DMS114 treated with DMSO at 0.1 percent for 48 hours (cell line): ENCODE results near the gene TYW1B.
"Not testable (repeated sequence)": the region's sequence is repeated elsewhere in the genome, so short reads cannot be mapped to it uniquely, and the experiment has no call there.

Experiments used
- DNase-seq: peaks from one replicate; lab custom pipeline; 2025; ENCODE audit not compliant: unreplicated experiment; lab: John Stamatoyannopoulos, UW

Gene TYW1B

GRCh38 chr7:72754312-72754711 lies 73.7 kb downstream of the TYW1B start:
- no peak for DNase-seq

DNA sequence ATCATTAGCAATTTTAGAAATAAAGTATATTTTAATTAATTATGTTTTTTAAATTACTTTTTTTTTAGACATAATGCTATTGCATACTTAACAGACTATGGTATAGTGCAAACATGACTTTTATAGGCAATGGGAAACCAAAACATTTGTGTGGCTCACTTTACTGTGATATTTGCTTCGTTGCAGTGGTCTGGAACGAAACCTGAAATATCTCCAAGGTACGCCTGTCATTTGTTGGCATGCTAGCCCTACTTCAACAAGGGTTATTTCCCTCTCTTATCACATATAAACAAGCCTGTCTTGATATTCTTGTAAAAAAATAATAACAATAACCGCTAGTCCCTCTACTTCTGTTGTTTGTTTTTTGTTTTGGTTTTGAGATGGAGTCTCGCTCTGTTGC lies 74.2 kb downstream of the TYW1B start:
- DNase-seq = no peak

- DNase-seq = not testable (repeated sequence)
These were observed 74.8 kb downstream of the TYW1B start for GRCh38 chr7:72753229-72753628.

- no peak for DNase-seq
These were observed 76.0 kb downstream of the TYW1B start for GRCh38 chr7:72751978-72752377.

DNA sequence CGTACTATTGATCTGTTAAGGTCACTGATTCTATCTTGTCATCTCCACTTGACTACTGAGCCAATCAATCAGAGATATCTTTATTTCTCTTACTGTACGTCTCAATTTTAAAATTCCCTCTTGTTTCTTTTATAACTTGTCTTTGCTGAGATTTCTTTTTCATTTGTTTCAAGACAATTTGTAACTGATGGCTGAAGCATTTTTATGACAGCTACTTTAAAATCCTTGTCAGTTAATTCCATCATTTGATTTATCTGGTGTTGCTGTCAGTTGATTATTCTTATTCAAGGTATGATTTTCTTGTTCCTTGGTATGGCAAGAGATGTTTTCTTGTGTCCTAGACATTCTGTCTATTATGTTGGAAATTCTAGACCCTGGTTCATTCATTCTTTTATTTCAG lies 76.6 kb downstream of the TYW1B start:
- DNase-seq = no peak

DNA sequence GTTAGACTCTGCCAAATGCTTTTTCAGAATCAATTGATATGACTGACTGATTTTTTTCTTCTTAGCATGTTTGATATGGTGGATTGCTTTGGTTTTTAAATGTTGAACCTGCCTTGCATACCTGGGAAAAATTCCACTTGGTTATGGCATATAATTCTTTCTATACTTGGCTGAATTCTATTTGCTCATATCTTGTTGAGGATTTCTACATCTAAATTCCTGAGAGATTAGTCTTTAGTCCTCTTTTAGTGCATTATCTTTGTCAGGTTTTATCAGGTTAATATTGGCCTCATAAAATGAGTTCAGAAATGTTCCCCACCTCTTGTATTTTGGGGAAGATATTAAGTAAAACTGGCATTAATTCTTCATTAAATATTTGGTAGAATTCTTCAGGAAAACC lies 79.4 kb downstream of the TYW1B start:
- DNase-seq = not testable (repeated sequence)

GRCh38 chr7:72744244-72744926 lies 83.6 kb downstream of the TYW1B start:
- not testable (repeated sequence) for DNase-seq

DNA sequence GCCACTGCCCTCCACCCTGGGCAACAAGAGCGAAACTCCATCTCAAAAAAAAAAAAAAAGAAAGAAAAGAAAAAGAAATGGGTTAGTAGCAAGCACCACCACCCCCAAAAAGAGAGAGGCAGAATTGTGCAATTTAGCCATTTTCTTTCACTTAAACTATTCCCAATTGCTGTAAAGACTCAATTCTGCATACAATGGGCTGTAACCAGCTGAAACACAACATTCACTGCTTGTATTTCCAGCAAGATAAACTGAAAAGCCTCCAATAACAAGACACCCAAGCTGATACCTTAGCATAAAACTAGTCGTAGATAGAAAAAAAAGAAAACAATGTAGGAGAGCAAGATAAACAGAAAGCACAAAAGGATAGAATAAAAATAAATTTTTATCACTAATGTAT lies 84.2 kb downstream of the TYW1B start:
- not testable (repeated sequence) for DNase-seq

- not testable (repeated sequence) for DNase-seq
These were observed 88.3 kb downstream of the TYW1B start for GRCh38 chr7:72739716-72740115.

GRCh38 chr7:72735855-72736254 lies 92.1 kb downstream of the TYW1B start:
- not testable (repeated sequence) for DNase-seq

DNA sequence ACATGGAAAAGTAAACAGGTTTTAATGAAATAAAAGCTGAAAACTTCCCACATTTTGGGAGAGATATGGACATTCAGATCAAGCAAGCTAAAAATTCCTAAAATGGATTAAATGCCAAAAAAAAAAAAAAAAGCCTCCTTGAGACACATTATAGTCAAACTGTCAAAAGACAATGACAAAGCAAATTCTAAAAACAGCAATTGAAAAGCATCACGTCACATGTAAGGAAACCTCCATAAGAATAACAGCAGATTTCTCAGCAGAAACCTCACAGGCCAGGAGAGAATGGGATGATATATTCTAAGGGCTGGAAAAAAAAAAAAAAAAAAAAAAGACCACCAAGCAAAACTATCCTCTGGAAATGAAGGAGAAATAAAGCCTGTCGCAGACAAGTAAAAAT lies 97.2 kb downstream of the TYW1B start:
- not testable (repeated sequence) for DNase-seq

- DNase-seq = not testable (repeated sequence)
These were observed 97.6 kb downstream of the TYW1B start for GRCh38 chr7:72730384-72730783.

- DNase-seq = not testable (repeated sequence)
These were observed 98.9 kb downstream of the TYW1B start for GRCh38 chr7:72729130-72729529.

GRCh38 chr7:72722694-72723093 lies 105.3 kb downstream of the TYW1B start:
- DNase-seq = not testable (repeated sequence)

GRCh38 chr7:72720890-72721289 lies 107.1 kb downstream of the TYW1B start:
- not testable (repeated sequence) for DNase-seq

- DNase-seq = not testable (repeated sequence)
These were observed 110.7 kb downstream of the TYW1B start for GRCh38 chr7:72717252-72717774.

- not testable (repeated sequence) for DNase-seq
These were observed 116.1 kb downstream of the TYW1B start for GRCh38 chr7:72711927-72712326.

DNA sequence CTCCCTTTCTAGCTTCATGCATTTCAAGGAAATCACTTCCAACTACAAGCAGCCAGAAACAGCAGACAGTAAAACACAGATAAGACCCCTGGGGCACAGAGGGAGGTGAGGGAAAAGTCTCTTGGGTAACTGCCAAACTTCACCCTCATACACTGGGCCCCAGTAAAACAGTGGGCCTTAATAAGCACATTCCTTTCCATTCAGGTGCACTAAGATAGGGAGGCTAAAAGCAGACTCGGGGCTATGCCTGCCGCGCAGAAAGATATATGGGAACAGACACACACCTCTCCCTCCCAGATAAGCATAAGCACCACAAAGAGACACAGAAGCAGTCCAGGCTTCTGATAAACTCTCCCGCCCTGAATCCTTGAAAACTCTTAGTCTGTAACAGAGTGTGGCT lies 117.0 kb downstream of the TYW1B start:
- DNase-seq = no peak

DNA sequence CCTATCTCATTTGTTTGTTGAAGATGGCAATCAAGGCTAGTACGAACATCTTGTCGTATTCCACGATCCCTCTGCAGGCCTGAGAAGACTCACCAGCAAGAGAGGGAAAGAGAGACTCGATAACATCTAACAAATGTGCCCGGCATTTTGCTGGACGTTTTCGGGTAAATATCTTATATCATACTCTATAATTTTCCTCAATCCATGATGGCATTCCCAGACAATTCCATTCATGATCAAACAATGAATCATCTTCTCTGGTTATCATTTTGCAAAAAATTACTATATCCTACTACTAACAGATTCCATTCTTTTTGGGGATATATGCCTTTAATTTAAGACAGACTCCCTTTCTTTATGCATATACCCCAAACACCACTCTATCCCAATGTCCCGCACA lies 118.1 kb downstream of the TYW1B start:
- DNase-seq = no peak

DNA sequence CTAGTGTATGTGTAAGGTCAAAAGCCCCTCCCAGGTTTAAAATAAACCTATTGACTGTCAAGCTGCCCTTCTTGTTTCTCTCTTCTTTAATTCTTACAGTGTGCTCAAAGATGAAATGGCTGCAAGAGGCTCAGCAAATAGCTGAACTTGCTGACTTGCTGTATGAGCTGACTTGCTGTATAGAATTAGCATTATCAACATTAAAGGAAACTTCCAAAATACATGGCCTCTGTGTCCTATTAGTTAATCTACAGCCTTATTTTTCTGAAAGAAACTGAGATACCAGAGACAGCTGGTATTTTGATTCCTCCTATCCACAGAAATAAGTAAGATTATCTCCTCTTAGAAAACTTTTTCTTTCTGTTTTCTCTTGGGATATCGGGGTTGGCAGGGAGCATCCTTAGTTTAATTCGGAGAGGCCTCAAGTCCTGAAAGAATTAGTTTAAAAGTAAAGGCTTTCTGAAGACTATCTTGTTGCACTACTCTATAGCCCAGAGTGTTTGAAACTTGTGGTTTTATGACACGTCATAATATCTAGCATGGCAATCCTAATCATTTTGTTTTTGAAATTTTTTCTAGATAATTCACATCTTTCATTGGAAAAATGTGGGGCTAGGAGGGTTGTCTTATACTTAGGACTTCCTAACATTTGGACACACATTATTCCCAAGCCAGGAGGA lies 119.5 kb downstream of the TYW1B start:
- not testable (repeated sequence) for DNase-seq

DNA sequence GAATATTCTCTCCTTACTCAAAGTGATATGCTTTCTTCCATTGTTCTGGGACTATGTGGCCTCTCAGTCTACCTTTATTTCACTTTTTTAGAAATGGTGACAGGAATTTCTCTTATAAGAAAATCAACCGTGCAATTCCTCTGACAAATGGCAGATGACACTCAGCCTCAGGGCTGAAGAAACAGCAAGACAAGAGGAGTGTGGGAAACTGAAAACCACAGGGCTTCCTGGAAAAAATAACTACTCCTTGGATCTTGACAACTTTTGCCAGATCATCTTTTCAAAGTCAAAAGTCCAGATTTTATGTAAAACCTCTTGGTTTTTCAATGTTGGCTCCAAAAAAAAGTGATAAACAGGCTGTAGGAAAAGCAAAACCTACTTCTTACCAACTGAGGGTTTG lies 121.5 kb downstream of the TYW1B start:
- DNase-seq = no peak

- DNase-seq = not testable (repeated sequence)
These were observed 122.3 kb downstream of the TYW1B start for GRCh38 chr7:72705693-72706092.
